Osteoblast (primary cell): Measurements from ENCODE around the gene KANK2. TPM values are rescaled to one million over a fixed set of nuclear protein-coding genes. Genes with fewer than 3 reads are reported as not detected.

Source experiments
- DNase-seq: peaks from one replicate; pipeline ENCODE4 v3.0.0; 2011; ENCODE audit warnings: low spot score, mixed read lengths; ENCODE audit not compliant: insufficient read length; ENCODE audit errors: missing footprints
- H2AFZ ChIP-seq: 2 replicates; pipeline ENCODE4 v1.6.0; 2011; ENCODE audit warnings: mild to moderate bottlenecking, low read length
- H3K27ac ChIP-seq: 2 replicates; pipeline ENCODE4 v1.5.1; 2011; ENCODE audit warnings: mild to moderate bottlenecking, low read depth, low read length, moderate library complexity
- H3K27me3 ChIP-seq: 2 replicates; pipeline ENCODE4 v1.6.0; 2012; ENCODE audit warnings: mild to moderate bottlenecking, control low read depth, inconsistent platforms, low read length, moderate library complexity; ENCODE audit not compliant: insufficient read depth
- H3K36me3 ChIP-seq: 2 replicates; pipeline ENCODE4 v1.5.1; 2011; ENCODE audit warnings: mild to moderate bottlenecking, low read length, control low read depth, moderate library complexity; ENCODE audit not compliant: insufficient read depth
- H3K4me1 ChIP-seq: 2 replicates; pipeline ENCODE4 v1.5.1; 2011; ENCODE audit warnings: mild to moderate bottlenecking, low read length, control low read depth, moderate library complexity; ENCODE audit not compliant: insufficient read depth
- H3K4me2 ChIP-seq: 2 replicates; pipeline ENCODE4 v1.6.0; 2011; ENCODE audit warnings: mild to moderate bottlenecking, low read length; ENCODE audit not compliant: insufficient read depth
- H3K4me3 ChIP-seq: fragments of 200-600 bp; sonication (generic); 3 replicates; pipeline ENCODE4 v1.5.1; 2012; ENCODE audit warnings: mild to moderate bottlenecking, low read length, inconsistent platforms; ENCODE audit not compliant: insufficient read depth
- H3K79me2 ChIP-seq: 2 replicates; pipeline ENCODE4 v1.6.0; 2012; ENCODE audit warnings: mild to moderate bottlenecking, low read length, control low read depth, inconsistent platforms; ENCODE audit not compliant: insufficient read depth
- H3K9me3 ChIP-seq: 2 replicates; pipeline ENCODE4 v1.5.1; 2011; ENCODE audit warnings: low read depth, low read length, control low read depth
- H4K20me1 ChIP-seq: 2 replicates; pipeline ENCODE4 v1.6.0; 2012; ENCODE audit warnings: mild to moderate bottlenecking, low read length, control low read depth; ENCODE audit not compliant: insufficient read depth
- total RNA-seq: library from RNA; depleted of rRNA; stranded (reverse); fragments of >200 nt; gene quantifications from 2 replicates; pipeline ENCODE4 v1.2.3, GENCODE V29; 2012
- TF ChIP-seq, protein P1 (sequence below): IDR thresholded peaks from 2 replicates; pipeline ENCODE4 v1.5.1; 2011; ENCODE audit warnings: mild to moderate bottlenecking, low read depth, low read length, moderate library complexity; ENCODE audit errors: extremely low read depth

The KANK2 gene
- total RNA-seq, 1 donor = 295 TPM

GRCh38 chr19:11176466-11177193 lies 20.7 kb downstream of the KANK2 start:
- Histone ChIP-seq H3K27ac (no peak overlapping the region), H3K4me3 (no peak overlapping the region), H3K79me2 (peaks cover 17% of the 10 kb centered on the region), H3K9me3 (no peaks in the 10 kb centered on the region), H3K36me3 (peaks cover 50% of the 10 kb centered on the region), H3K4me1 (peaks cover 16% of the 10 kb centered on the region), H4K20me1 (no peaks in the 10 kb centered on the region), H3K4me2 (no peak overlapping the region), H3K27me3 (no peaks in the 10 kb centered on the region), H2AFZ (no peak overlapping the region)
- TF ChIP-seq, protein P1, sequence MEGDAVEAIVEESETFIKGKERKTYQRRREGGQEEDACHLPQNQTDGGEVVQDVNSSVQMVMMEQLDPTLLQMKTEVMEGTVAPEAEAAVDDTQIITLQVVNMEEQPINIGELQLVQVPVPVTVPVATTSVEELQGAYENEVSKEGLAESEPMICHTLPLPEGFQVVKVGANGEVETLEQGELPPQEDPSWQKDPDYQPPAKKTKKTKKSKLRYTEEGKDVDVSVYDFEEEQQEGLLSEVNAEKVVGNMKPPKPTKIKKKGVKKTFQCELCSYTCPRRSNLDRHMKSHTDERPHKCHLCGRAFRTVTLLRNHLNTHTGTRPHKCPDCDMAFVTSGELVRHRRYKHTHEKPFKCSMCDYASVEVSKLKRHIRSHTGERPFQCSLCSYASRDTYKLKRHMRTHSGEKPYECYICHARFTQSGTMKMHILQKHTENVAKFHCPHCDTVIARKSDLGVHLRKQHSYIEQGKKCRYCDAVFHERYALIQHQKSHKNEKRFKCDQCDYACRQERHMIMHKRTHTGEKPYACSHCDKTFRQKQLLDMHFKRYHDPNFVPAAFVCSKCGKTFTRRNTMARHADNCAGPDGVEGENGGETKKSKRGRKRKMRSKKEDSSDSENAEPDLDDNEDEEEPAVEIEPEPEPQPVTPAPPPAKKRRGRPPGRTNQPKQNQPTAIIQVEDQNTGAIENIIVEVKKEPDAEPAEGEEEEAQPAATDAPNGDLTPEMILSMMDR = no peak
- DNase-seq = peak; percentile 46

DNA sequence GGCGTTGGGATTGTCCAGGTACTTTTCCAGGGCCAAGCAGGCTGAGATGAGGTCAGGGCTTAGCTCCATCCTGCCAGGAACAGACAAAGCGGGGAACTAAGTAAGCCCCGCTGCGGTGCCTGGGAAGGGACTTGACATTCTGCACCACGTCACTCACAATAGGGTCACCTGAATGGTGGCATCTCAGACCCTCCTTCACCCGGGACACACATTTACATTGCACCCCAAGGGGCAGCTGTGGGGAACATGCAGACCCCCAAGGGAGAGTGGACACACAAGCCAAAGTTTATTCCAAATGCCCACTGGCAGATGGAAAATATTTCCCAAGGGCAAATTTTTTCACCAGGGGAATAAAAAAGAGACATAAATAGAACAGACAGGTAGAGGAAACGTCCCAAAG lies 21.4 kb downstream of the KANK2 start:
- no peaks in the 10 kb centered on the region for H3K9me3 ChIP-seq
- DNase-seq = peak; percentile 57
- no peak overlapping the region for H3K4me3 ChIP-seq
- peaks cover 53% of the 10 kb centered on the region for H3K36me3 ChIP-seq
- H2AFZ ChIP-seq = no peak overlapping the region
- no peaks in the 10 kb centered on the region for H4K20me1 ChIP-seq
- no peaks in the 10 kb centered on the region for H3K27me3 ChIP-seq
- H3K4me1 ChIP-seq = peaks cover 16% of the 10 kb centered on the region
- no peak overlapping the region for H3K4me2 ChIP-seq
- no peak overlapping the region for H3K27ac ChIP-seq
- H3K79me2 ChIP-seq = peaks cover 12% of the 10 kb centered on the region
- TF ChIP-seq, protein P1 = no peak

GRCh38 chr19:11174336-11174735 lies 23.0 kb downstream of the KANK2 start:
- Histone ChIP-seq H3K27ac (no peak overlapping the region), H3K36me3 (peaks cover 68% of the 10 kb centered on the region), H3K4me3 (no peak overlapping the region), H3K4me1 (peaks cover 6% of the 10 kb centered on the region), H4K20me1 (no peaks in the 10 kb centered on the region), H3K4me2 (no peak overlapping the region), H2AFZ (no peak overlapping the region), H3K9me3 (no peaks in the 10 kb centered on the region), H3K79me2 (no peaks in the 10 kb centered on the region), H3K27me3 (no peaks in the 10 kb centered on the region)
- no peak for DNase-seq
- TF ChIP-seq, protein P1 = no peak

DNA sequence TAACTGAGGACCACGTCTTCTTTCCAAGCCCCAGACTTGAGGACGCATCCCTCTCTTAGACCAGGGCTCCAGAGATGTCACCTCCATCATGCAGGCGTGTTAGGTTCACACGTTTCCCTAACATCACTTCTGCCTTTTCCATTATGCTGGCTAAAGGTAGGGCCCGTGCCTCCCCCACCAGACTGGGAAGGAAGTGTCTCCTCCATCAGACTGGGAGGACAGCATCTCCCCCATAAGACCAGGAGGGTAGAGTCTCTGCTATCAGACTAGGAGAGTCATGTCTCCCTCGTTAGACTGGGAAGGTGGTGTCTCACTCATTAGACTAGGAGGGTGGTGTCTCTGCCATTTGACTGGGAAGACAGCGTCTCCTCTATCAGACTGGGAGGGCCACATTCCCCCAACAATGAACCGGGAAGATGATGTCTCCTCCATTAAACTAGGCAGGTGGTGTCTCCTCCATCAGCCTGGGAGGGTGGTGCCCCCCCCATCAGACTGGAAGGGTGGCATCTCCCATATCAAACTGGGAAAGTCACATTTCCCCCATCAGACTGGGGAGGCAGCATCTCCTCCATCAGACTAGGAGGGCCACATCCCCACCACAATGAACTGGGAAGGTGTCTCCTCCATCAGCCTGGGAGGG lies 23.7 kb downstream of the KANK2 start:
- no peaks in the 10 kb centered on the region for H3K27me3 ChIP-seq
- peaks cover 71% of the 10 kb centered on the region for H3K36me3 ChIP-seq
- DNase-seq = no peak
- H4K20me1 ChIP-seq = no peaks in the 10 kb centered on the region
- no peak overlapping the region for H3K27ac ChIP-seq
- H2AFZ ChIP-seq = no peak overlapping the region
- H3K4me3 ChIP-seq = no peak overlapping the region
- no peak overlapping the region for H3K4me2 ChIP-seq
- no peaks in the 10 kb centered on the region for H3K9me3 ChIP-seq
- no peaks in the 10 kb centered on the region for H3K79me2 ChIP-seq
- TF ChIP-seq, protein P1 = no peak
- peaks cover 8% of the 10 kb centered on the region for H3K4me1 ChIP-seq
